Stimulated activated memory B cell treated with anti-CD40 and anti-IgM and Interleukin-4, amounts not matched to agents 10 μg/mL and 1 μg/mL and 100 μg/mL, for 72 hours (primary cell): Measurements from ENCODE around the gene TMEM97.
A peak's percentile ranks its signal among the peaks of the same experiment; 100 is the strongest.

Experiments used
- ATAC-seq: fragments of 150-1000 bp; cut with Tn5 transposase; 2 replicates; pipeline ENCODE4 v1.10.0; 2021
- H3K27ac Mint-ChIP-seq: one replicate; pipeline ENCODE4 v1.8.0; 2022; ENCODE audit warnings: mild to moderate bottlenecking, mixed read lengths
- H3K27me3 Mint-ChIP-seq: one replicate; pipeline ENCODE4 v1.8.0; 2022; ENCODE audit warnings: mixed read lengths
- H3K36me3 Mint-ChIP-seq: one replicate; pipeline ENCODE4 v1.8.0; 2022; ENCODE audit warnings: mixed read lengths
- H3K4me1 Mint-ChIP-seq: one replicate; pipeline ENCODE4 v1.8.0; 2022; ENCODE audit warnings: mixed read lengths
- H3K4me3 Mint-ChIP-seq: one replicate; pipeline ENCODE4 v1.8.0; 2022; ENCODE audit warnings: mild to moderate bottlenecking, moderate library complexity, mixed read lengths
- H3K9me3 Mint-ChIP-seq: one replicate; pipeline ENCODE4 v1.8.0; 2022; ENCODE audit warnings: mixed read lengths

The TMEM97 gene

DNA sequence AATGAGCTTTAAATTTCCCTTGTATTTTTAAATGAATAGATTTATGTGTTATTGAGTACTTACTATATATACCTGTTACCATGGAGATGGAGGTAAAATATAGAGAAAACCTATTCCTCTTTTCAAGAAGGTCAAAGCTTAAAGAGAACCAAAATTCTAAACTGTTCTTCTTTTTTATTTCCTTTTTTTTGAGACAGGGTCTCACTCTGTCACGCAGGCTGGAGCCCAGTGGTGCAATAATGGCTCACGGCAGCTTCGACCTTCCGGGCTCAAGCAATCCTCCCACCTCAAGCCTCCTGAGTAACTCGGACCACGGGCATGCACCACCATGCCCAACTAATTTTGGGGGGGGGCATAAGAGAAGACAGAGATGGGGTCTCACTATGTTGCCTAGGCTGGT lies 25.0 kb upstream of the TMEM97 start:
- peak; percentile 84 for ATAC-seq
- peaks cover 36% of the 10 kb centered on the region for H3K4me1 Mint-ChIP-seq
- no peak overlapping the region for H3K4me3 Mint-ChIP-seq
- H3K27me3 Mint-ChIP-seq = peaks cover 12% of the 10 kb centered on the region
- no peaks in the 10 kb centered on the region for H3K9me3 Mint-ChIP-seq
- peak overlapping the region; percentile 91 for H3K27ac Mint-ChIP-seq
- no peaks in the 10 kb centered on the region for H3K36me3 Mint-ChIP-seq

GRCh38 chr17:28295677-28296578 lies 23.1 kb upstream of the TMEM97 start:
- Mint-ChIP-seq H3K9me3 (no peaks in the 10 kb centered on the region), H3K27ac (peak overlapping the region; percentile 91), H3K4me3 (peak overlapping the region; percentile 65), H3K36me3 (no peaks in the 10 kb centered on the region), H3K4me1 (peaks cover 45% of the 10 kb centered on the region), H3K27me3 (peaks cover 12% of the 10 kb centered on the region)
- peak; percentile 84 for ATAC-seq

- peaks cover 34% of the 10 kb centered on the region for H3K4me1 Mint-ChIP-seq
- no peak for ATAC-seq
- H3K4me3 Mint-ChIP-seq = no peak overlapping the region
- no peak overlapping the region for H3K27ac Mint-ChIP-seq
- no peaks in the 10 kb centered on the region for H3K9me3 Mint-ChIP-seq
- H3K36me3 Mint-ChIP-seq = no peaks in the 10 kb centered on the region
- H3K27me3 Mint-ChIP-seq = no peaks in the 10 kb centered on the region
These were observed 20.6 kb upstream of the TMEM97 start for GRCh38 chr17:28298449-28298848.

DNA sequence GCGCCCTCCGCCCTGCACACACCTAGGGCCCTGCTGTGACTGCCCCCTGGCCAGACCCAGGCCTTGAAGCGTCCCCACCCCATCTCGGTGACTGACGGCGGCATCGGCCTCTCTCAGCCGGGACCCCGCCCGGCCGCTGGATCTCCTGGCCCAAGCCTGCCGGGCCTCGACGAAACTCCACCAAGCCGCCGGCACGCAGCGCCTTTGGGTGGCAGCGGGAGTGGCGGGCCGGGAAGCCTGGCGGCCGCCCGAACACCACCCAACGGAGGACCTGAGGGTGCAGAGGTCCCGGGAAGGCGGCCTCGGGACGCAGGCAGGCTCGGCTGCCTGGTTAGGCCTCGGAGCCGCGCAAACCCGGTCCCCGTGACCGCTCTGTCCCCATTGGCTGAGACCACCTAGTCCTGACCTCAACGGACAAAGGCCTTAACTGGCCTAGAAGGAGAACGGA lies 12.0 kb upstream of the TMEM97 start:
- Mint-ChIP-seq H3K27ac (no peak overlapping the region), H3K36me3 (no peaks in the 10 kb centered on the region), H3K4me3 (no peak overlapping the region), H3K27me3 (peaks cover 10% of the 10 kb centered on the region), H3K4me1 (no peaks in the 10 kb centered on the region), H3K9me3 (no peaks in the 10 kb centered on the region)
- no peak for ATAC-seq

- H3K4me1 Mint-ChIP-seq = peaks cover 12% of the 10 kb centered on the region
- H3K27me3 Mint-ChIP-seq = no peaks in the 10 kb centered on the region
- ATAC-seq = no peak
These were observed 5.2 kb upstream of the TMEM97 start for GRCh38 chr17:28313841-28314240.

DNA sequence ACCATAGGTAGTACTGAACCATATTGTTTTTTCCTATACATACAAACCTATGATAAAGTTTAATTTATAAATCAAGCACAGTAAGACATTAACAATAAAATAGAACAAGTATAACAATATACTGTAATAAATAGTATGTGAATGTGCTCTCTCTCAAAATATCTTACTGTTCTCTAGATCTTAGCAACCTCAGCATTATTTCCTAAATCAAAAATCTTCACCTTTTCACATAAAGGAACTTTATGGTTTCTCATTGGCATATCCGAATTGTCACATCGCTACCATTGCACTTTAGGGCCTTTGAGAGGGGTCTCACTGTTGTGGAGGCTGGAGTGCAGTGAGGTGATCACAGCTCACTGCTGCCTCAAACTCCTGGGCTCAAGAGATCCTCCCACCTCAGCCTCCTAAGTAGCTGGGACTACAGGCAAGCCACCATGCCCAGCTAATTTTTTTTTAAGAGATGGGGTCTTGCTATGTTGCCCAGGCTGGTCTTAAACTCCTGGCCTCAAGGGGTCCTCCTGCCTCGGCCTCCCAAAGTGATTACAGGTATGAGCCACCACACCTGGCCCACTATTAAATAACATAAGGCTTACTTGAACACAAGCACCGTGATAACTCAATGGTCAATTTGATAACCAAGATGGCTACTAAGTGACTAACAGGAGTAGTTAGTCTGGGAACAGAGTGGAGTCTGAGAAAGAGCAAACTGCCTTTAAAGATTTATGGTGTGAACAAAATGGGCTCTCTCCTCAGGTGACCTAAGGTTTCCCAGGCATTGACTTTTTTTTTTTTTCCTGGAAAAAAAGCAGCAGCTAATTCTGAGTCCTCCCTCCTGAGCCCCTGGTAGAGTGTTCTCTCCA lies 2.9 kb upstream of the TMEM97 start:
- no peak overlapping the region for H3K4me3 Mint-ChIP-seq
- H3K4me1 Mint-ChIP-seq = peaks cover 31% of the 10 kb centered on the region
- H3K27ac Mint-ChIP-seq = no peak overlapping the region
- H3K27me3 Mint-ChIP-seq = no peaks in the 10 kb centered on the region
- H3K9me3 Mint-ChIP-seq = no peaks in the 10 kb centered on the region
- no peaks in the 10 kb centered on the region for H3K36me3 Mint-ChIP-seq
- no peak for ATAC-seq

More at GRCh38 chr17:28313841-28314240, 5.2 kb upstream of the TMEM97 start:
- no peak overlapping the region for H3K4me3 Mint-ChIP-seq
- H3K9me3 Mint-ChIP-seq = no peaks in the 10 kb centered on the region
- no peak overlapping the region for H3K27ac Mint-ChIP-seq
- H3K36me3 Mint-ChIP-seq = no peaks in the 10 kb centered on the region

GRCh38 chr17:28317099-28317965 lies 1.7 kb upstream of the TMEM97 start:
- H3K9me3 Mint-ChIP-seq = no peaks in the 10 kb centered on the region
- H3K27ac Mint-ChIP-seq = peak overlapping the region; percentile 88
- H3K36me3 Mint-ChIP-seq = no peaks in the 10 kb centered on the region
- peaks cover 37% of the 10 kb centered on the region for H3K4me1 Mint-ChIP-seq
- H3K4me3 Mint-ChIP-seq = peak overlapping the region; percentile 92
- ATAC-seq = no peak
- no peaks in the 10 kb centered on the region for H3K27me3 Mint-ChIP-seq

- Mint-ChIP-seq H3K9me3 (no peaks in the 10 kb centered on the region), H3K36me3 (no peaks in the 10 kb centered on the region), H3K4me3 (peak overlapping the region; percentile 92), H3K27me3 (no peaks in the 10 kb centered on the region), H3K27ac (peak overlapping the region; percentile 88), H3K4me1 (peaks cover 37% of the 10 kb centered on the region)
- peak; percentile 10 for ATAC-seq
These were observed 838 bp upstream of the TMEM97 start for GRCh38 chr17:28317966-28318758.

DNA sequence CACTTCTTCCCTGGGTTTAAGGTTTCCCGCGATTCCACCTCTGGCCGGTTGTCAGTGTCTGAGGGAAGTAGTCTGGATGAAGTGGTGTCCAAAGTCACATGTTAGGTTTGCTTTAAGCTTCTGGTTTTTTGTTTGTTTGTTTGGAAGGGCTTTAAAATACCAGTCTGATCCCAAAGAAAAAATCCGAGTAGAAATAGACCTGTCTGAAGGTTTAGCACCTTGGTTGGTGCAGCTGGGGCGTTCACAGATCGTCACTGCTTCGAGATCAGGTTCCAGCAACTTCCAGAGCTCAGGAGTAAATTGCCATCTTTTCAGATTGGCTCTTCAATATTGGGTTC lies 567 bp downstream of the TMEM97 start:
- H3K36me3 Mint-ChIP-seq = no peaks in the 10 kb centered on the region
- peak overlapping the region; percentile 88 for H3K27ac Mint-ChIP-seq
- no peaks in the 10 kb centered on the region for H3K9me3 Mint-ChIP-seq
- H3K4me3 Mint-ChIP-seq = peak overlapping the region; percentile 92
- peaks cover 37% of the 10 kb centered on the region for H3K4me1 Mint-ChIP-seq
- no peaks in the 10 kb centered on the region for H3K27me3 Mint-ChIP-seq
- ATAC-seq = no peak

GRCh38 chr17:28320215-28321061 lies 1.4 kb downstream of the TMEM97 start:
- ATAC-seq = no peak
- Mint-ChIP-seq H3K36me3 (no peaks in the 10 kb centered on the region), H3K9me3 (no peaks in the 10 kb centered on the region), H3K4me3 (peak overlapping the region; percentile 92), H3K27me3 (no peaks in the 10 kb centered on the region), H3K27ac (peak overlapping the region; percentile 88), H3K4me1 (peaks cover 42% of the 10 kb centered on the region)

DNA sequence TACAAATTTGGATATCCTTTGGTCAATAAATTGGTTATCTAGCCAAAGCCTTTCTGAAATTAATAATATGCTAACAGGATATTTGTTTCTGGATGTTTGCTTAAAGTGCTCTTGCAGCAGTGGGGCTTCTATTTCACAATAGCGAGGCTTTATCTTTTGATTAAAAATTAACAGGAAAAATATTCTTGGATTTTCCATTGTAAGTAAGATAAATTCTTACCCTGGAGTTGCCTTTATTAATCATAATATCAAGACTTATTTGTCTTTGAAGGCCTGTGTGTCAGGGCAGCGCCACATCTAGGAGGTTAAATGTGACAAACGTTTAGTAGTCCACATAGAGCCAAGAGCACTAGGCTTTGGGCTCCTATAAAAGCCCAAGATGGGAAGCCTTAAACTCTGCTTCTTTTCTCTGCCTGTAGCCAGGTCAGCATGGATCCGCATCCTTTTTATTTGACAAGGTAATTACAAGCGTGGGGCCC lies 5.3 kb downstream of the TMEM97 start:
- no peak overlapping the region for H3K27ac Mint-ChIP-seq

GRCh38 chr17:28324781-28325180 lies 5.8 kb downstream of the TMEM97 start:
- peaks cover 24% of the 10 kb centered on the region for H3K4me1 Mint-ChIP-seq
- H3K27me3 Mint-ChIP-seq = no peaks in the 10 kb centered on the region
- no peak for ATAC-seq
- peaks cover 21% of the 10 kb centered on the region for H3K36me3 Mint-ChIP-seq
- no peak overlapping the region for H3K27ac Mint-ChIP-seq
- H3K9me3 Mint-ChIP-seq = no peaks in the 10 kb centered on the region
- H3K4me3 Mint-ChIP-seq = no peak overlapping the region

More for the DNA sequence above, 5.3 kb downstream of the TMEM97 start:
- Mint-ChIP-seq H3K9me3 (no peaks in the 10 kb centered on the region), H3K36me3 (peaks cover 21% of the 10 kb centered on the region), H3K4me1 (peaks cover 29% of the 10 kb centered on the region), H3K27me3 (no peaks in the 10 kb centered on the region), H3K4me3 (no peak overlapping the region)
- no peak for ATAC-seq

GRCh38 chr17:28325211-28325610 lies 6.2 kb downstream of the TMEM97 start:
- Mint-ChIP-seq H3K27ac (no peak overlapping the region), H3K4me1 (peaks cover 19% of the 10 kb centered on the region)

More at GRCh38 chr17:28325211-28325610, 6.2 kb downstream of the TMEM97 start:
- no peak overlapping the region for H3K4me3 Mint-ChIP-seq
- no peak for ATAC-seq
- H3K9me3 Mint-ChIP-seq = no peaks in the 10 kb centered on the region
- no peaks in the 10 kb centered on the region for H3K27me3 Mint-ChIP-seq
- peaks cover 21% of the 10 kb centered on the region for H3K36me3 Mint-ChIP-seq
